Islet precursor cell (in vitro differentiated cells): ENCODE data around the gene OMP.
A peak's percentile ranks its signal among the peaks of the same experiment; 100 is the strongest.

Source experiments
- DNase-seq: peaks from one replicate; pipeline ENCODE4 v3.0.0-alpha.2; 2018

Gene OMP

GRCh38 chr11:77069336-77069968 lies 33.2 kb upstream of the OMP start:
- no peak for DNase-seq

DNA sequence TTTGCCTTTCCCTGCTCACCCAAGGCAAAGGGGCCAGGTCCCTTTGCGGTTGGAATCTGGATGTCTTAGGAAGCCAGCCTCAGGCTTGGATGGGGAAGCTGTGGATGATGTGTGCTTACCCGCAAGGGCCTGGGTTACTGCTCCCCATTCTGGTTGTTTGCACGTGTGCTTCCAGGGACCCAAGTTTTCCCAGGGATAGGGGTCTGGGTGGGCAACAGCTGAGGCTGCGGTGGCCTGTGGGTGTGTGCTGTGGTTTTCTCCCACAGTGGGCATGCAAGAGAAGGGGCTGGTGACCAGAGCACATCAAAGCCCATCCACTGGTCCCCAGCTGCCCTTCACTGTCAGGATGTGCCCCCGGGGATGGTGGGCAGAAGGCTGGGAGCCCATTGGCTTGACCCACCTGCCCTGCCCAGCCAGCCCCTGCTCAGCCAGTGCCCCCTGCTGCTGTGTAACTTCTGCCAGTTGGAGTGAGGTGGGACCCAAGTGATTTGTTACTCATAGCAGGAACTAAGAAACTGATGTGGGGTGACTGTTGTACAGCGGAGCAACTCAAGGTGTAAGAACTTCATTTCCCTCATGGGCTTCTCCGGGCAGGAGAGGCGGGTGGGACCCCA lies 32.6 kb upstream of the OMP start:
- DNase-seq: peak; percentile 50

DNA sequence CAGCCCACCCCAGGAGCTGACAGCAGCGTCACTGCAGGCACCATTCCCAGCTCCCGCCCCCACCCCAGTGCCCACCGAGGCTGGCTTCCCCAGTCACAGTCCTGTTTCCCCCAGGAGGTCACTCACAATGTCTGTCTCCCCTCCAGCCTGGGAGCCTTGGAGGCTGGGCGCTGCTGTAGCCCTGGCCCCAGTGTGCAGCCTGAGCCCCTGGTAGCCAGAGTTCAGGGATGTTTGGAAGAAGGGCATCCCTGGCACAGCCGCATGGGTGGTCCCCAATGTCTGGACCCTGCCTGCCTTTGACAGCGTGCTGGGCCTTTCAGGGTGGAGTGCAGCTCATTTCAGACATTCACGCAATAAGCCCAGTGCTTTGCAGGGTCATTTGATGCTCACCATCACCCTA lies 31.6 kb upstream of the OMP start:
- DNase-seq: no peak

DNA sequence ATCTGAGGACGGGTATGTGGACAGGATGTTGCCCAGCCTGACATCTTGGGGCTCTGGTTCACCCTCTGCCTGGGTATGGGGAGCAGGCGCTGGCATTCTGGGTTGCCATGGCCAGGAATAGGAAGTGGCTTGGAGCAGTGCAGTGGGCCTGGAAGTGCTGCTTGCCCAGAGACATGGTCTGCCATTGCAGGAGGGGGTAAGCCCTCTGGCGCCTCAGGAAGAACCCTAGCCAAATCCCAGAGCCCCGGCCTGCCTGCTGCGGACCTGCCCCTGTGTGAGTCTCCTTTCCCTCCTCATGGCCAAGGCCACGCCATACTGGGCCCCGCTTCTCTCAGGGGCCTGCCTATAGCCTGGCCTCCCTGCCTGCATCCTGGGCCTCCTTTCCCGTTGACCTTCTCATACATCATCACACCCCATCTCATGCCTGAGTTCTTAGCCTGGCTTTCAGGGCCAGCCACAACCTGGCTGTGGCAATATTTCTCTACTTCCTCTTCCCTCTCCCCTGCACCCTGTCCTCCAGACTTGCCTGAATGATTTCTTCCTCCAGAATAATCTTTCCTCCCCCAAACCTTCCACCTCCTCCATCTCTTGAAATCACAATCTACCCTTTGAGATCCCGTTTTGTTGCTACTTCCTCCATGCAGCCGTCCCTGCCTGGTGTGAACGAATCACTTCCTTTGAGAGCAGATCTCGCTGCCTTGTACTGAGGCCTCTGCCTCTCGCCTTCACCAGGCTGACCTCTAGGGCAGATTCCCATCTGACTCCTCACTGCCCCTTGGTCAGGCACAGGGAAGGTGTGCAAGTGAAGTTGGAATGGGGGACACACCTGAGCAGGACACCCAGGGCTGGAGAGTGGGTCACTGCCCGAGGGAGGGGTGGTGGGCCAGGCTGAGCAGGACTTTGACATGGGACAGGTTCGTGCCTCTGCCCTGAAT lies 30.7 kb upstream of the OMP start:
- peak; percentile 80 for DNase-seq

- DNase-seq: no peak
Observed at GRCh38 chr11:77072851-77073327, 29.8 kb upstream of the OMP start.

DNA sequence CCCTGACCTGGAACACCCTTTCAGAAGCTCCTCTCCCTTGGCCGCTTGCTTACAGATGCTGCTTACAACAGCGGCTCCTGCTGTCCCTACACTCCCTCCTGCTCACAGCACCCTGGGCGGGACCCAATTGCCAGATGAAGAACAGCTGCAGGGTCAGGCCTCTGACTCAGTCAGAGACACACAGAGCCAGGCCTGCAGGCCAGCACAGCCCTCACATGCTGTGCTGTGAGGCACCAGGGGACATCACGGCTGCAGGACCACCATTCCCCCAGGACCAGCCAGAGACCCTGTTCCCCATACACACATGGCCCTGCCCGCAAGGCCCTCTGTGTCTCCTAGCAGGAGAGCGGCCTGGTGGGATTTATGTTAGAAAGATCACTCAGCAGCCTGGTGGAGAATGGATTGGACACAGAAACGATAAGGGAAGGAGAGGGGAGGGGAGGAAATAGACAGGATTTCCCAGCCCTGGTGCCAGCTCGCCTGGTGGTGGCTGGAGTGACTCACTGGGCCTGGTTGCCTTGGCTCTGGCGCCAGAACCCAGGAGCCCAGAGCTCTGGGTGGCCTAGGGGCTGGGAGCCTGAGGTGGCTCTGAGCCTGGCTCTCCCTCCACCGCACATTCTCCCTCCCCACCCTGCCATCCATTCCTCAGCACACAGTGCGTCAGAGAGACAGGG lies 29.2 kb upstream of the OMP start:
- peak; percentile 95 for DNase-seq

DNA sequence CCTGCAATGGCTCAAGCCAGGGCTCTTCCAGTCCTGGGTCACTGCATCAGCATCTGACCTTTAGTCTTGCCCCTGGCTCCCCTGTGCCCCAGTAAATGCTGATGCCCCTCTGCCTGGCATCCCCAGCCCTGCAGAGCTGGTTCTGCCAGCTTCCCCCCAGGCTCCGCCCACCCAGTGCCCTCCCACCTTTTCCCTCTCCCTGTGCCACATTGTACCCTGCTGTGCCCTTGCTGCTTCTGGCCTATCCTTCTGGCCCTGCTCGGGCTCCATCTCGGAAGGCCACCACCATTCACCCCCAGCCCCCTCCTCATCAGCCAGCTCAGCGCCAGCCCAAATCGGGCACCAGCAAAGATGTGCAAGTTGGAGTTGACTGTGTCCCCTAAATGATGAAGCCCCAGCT lies 28.4 kb upstream of the OMP start:
- DNase-seq: peak; percentile 20

DNA sequence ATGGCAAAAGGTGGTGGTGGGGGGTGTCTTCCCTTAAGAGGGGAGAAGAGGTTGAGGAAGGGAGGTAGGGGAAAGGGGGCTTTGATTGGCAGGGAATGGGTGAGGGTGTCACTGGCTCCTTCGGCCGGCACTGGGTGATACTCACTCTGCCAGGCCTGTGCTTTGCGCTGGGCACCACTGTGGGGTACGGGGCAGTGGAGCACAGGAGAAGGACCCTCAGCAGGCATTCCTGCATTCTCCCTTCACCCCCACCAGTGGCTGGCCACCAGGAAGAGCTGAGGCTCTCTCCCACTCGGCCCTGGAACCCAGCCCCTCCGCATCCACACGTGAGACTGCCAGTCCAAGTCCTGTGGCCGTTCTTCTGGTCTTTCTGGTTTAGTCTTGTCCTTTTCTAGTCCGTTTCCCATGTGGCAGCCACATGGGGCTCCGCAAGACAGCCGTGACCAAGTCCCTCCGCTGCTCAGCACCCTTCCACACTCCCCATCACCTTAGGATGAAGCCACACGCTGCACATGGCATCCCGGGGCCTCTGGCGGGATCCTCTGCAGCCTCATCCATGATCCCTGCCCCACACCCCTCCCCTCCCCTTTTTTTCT lies 27.9 kb upstream of the OMP start:
- peak; percentile 34 for DNase-seq

GRCh38 chr11:77075425-77075905 lies 27.2 kb upstream of the OMP start:
- peak; percentile 48 for DNase-seq

GRCh38 chr11:77079666-77080065 lies 23.0 kb upstream of the OMP start:
- DNase-seq: no peak

DNA sequence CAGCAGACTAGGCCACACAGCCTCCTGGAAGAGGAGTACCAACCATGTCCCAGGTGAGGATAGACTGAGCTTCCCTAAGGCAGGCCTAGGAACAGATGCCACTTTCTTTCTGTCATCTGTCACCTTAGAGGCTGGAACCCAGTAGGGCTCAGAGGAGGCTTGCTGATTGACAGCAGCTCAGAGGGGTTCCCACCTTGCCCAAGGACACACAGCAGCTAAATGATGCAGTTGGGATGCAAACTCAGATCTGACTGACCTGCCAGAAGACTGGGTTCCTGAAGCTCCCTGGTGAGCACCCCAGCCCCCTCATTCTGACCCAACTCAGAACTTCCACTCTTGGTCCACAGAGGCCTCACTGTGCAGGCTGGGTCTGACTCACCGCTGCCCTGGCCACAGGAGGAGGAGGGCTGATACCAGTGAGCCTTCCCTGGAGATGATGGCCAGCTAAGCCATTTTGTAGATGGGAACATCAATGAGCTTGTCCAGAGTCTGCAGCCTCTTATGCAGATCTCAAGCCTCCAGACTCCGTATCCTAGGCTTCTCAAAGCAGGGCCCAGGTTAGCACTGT lies 21.9 kb upstream of the OMP start:
- peak; percentile 38 for DNase-seq

- DNase-seq: no peak
Observed at GRCh38 chr11:77081381-77081851, 21.2 kb upstream of the OMP start.

DNA sequence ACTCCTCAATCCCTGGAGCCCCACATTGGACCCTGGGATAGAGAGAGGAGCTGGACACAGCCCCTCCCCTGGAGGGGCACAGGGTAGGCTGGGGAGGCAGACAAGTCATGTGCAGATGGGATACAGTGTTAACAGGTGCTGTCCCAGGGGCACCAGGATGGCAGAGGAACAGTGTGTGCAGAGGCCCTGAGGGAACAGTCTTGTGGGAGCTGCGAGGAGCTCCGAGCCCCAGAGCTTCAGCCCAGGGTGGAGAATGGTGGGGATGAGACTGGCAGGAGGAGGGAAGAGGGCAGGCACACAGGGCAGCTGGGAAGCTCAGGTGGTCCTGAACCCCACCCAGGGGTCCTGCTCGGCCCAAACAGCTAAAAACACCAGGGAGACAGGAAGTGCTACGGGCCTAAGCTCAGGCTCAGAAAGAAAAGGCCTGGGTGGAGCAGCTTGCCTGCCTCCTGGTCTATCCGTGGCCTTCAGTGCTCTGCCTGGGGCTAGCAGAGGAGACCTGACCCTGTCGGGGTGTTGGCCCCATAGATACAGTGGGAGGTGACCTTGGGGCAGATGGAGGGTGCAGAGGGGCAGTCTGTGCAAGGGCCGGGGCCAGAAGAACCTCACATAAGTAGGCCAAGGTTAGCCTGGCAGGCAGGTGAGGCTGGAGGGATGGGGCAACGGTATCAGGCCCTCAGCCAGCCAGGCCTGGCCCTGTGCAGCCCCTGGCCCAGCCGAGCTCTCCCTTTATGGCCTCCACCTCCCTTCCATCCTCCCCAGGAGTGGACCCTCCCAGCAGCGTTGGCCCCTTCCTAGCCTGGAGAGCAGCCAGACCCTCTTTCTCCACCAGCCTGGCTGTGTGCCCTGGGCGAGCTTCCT lies 20.4 kb upstream of the OMP start:
- no peak for DNase-seq

DNA sequence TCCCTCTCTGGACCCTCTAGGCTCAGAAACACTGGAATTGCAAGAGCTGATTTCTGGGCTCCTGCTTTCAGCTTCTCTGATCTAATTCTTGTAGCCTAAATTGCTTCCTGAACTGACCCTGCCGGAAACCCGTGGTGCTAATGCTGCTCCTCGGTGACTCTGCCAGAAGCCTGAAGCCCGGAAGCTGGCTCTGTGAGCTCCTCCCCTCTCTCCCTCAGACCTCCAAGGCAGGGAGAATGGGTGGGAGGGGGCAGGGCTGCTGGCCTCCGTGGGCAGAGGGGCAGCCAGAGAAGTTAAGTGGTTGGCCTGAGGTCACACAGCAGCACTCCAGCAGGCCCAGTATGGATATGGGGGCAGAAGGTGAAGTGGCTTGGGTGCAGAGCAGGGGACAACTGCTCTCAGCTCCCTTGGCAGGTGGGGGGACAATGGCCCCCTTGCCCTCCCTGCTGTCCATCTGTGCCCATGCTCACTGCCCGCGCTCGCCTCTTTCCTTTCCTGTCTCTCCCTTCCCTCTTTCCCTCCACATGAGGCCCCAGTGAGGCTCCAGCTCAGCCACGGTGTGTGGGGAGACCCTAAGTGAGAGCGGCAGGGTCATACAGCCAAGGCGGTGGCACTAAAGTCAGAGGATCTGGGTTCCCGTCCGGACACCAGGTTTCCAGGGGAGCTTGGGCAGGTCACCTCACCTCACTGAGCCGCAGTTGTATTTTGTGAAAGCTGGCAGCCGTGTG lies 19.6 kb upstream of the OMP start:
- no peak for DNase-seq

GRCh38 chr11:77083566-77084245 lies 18.9 kb upstream of the OMP start:
- no peak for DNase-seq

DNA sequence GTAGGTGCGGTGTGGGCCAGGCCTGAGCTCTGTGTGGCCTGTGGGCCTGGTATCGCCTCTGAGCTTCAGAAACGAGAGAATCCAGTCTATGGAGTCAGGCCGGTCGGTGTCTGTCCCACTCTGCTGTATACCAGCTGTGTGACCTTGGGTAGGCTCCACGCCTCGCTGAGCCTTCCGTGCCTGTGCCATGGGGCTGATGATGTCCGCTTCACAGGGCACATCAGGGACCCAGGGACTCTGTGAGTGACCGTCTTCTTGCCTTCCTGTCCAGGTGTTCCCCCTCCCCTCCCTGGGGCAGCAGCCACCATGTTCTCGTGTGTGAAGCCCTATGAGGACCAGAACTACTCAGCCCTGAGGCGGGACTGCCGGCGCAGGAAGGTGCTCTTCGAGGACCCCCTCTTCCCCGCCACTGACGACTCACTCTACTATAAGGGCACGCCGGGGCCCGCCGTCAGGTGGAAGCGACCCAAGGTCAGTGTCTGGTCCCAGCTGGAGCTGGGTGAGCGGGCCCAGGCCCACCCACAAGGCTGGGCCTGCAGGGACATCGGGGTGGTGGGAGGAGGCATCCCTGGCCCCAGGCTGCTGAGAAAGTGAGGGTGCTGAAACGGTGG lies 18.0 kb upstream of the OMP start:
- DNase-seq: no peak

- no peak for DNase-seq
Observed at GRCh38 chr11:77085652-77086051, 17.0 kb upstream of the OMP start.

GRCh38 chr11:77086521-77087472 lies 15.8 kb upstream of the OMP start:
- DNase-seq: no peak
